AG04449 (cell line): ENCODE data around the gene MYL11.

Source experiments
- CTCF ChIA-PET: fragments of 350-600 bp; formaldehyde crosslinking; extraction: SDS; loops from one replicate; lab custom pipeline; 2021; ENCODE audit warnings: antibody characterized with exemption; lab: Yijun Ruan, JAX
- POLR2A ChIA-PET: fragments of 400-600, 350-600 bp; formaldehyde crosslinking; extraction: SDS; loops from one replicate; lab custom pipeline; 2020; ENCODE audit warnings: antibody characterized with exemption, inconsistent platforms; lab: Yijun Ruan, JAX
- DNase-seq: peaks from one replicate; pipeline ENCODE4 v3.0.0-alpha.2; 2010; ENCODE audit warnings: low read depth, low spot score
- H3K4me3 ChIP-seq: 2 replicates; pipeline ENCODE4 v1.5.1; 2011; ENCODE audit warnings: low read depth, mild to moderate bottlenecking, control low read depth, low read length
- CTCF ChIP-seq: IDR thresholded peaks from one replicate; pipeline ENCODE4 v1.5.1; 2011; ENCODE audit warnings: mild to moderate bottlenecking, moderate library complexity, low read length, control low read depth, inconsistent platforms; ENCODE audit not compliant: insufficient read depth; ENCODE audit errors: missing control alignments

MYL11 gene

GRCh38 chr16:30416047-30416603 is 41.5 kb downstream of the MYL11 start:
- DNase-seq = no peak
- ChIA-PET CTCF (interaction anchor here (5.5 to 11.2 kb wide), 2 partner anchors 8 to 14 kb away, joined by 35 to 94 read pairs; partner anchors contain the start of genes DCTPP1 and ZNF771), POLR2A (interaction anchor here (1.0 to 1.4 kb wide), 2 partner anchors 9 to 10 kb away, joined by 3 to 4 read pairs; no protein-coding TSS in a partner anchor)
- no peak for TF ChIP-seq CTCF
- H3K4me3 ChIP-seq = no peak overlapping the region

DNA sequence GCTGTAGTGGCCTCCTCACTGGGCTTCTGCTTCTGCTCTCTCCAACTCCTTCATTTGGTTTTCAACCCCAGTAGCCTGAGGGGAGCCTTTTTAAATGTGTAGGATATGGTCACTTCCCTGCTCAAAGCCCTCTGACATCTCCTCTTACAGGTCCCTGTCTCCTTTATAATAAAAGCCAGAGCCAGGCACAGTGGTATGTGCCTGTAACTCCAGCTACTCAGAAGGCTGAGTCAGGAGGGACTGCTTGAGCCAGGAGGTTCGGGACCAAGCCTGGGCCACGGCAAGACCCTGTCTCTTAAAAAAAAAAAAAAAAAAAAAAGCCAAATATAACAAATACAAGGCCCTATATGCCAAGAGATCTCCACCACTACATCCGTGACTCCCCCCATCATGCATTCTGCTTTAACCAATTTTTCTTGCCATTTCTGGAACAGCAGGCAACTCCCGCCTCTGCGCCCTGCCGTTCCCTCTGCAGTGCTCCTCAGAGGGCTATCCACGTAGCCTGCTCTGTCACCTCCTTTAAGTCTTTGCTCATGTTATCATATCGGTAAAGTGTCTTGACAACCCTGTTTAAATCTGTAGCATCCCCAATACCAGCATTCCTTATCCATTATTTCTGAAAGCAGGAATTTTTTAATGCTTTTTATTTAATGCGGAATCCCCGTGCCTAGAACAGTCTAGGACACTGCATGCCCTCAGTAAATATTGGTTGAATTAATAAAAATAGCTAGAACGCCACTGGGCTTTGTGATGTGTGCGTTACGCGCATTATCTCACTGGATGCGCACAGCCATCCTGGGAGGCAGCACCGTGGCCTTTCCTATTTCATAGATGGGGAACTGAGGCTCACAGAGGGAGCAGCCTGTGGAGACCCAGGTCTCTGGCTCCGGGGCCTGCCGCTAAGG is 42.3 kb downstream of the MYL11 start:
- H3K4me3 ChIP-seq = peak overlapping the region; percentile 62
- TF ChIP-seq CTCF = no peak
- no peak for DNase-seq
- ChIA-PET POLR2A (interaction anchor here (1.0 to 1.9 kb wide), 5 partner anchors 7 to 118 kb away, joined by 4 to 8 read pairs (median 5); partner anchors contain the start of genes ZNF48 and ZNF771), CTCF (interaction anchor here (0.7 to 11.2 kb wide), 5 partner anchors 9 to 323 kb away, joined by 3 to 94 read pairs (median 6); partner anchors contain the start of genes DCTPP1, ZNF747 and ZNF771)

- DNase-seq = peak; percentile 33
- CTCF ChIA-PET = interaction anchor here (0.6 to 11.2 kb wide), 9 partner anchors 9 to 324 kb away, joined by 3 to 94 read pairs (median 5); partner anchors contain the start of genes DCTPP1, ZNF747 and ZNF771
- TF ChIP-seq CTCF = peak; percentile 23
- H3K4me3 ChIP-seq = peak overlapping the region; percentile 62
- POLR2A ChIA-PET = interaction anchor here (1.0 to 1.9 kb wide), 6 partner anchors 8 to 118 kb away, joined by 4 to 8 read pairs (median 5); partner anchors contain the start of genes DCTPP1, ZNF48 and ZNF771
These were observed 43.1 kb downstream of the MYL11 start for GRCh38 chr16:30417529-30418349.

DNA sequence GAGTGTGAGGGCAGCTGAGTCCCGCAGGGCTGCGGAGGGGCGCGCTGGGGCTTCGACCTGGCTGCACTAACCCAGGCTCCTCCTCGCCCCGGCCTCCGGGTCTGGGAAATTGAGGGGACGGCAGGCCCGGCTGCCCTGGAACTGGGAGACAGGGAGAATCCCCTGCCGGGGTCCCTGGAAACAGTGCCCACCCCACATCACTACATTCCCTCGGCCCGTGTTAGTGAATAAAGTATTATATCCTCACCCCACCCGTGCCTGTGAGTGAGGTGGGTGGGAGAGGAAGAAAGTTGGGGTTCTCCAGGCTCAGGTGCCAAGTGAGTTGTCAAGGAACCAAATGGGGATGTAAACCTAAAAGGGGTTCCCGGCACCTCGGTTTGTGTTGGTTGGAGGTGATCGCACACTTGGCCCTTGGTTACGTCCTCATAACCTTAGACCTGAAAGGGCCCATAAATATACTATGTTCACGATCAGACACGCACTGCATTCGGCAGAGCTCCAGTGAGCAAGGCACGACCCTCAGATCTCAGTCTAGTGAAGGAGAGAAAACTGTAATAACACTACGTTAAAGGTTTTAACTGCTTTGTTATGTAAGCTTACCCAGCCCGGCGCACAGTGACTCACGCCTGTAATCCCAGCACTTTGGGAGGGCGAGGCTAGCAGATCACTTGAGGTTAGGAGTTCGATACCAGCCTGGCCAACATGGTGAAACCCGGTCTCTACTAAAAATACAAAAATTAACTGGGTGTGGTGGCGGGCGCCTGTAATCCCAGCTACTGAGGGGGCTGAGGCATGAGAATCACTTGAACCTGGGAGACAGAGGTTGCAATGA is 44.0 kb downstream of the MYL11 start:
- POLR2A ChIA-PET = interaction anchor here (1.0 to 1.9 kb wide), 6 partner anchors 9 to 117 kb away, joined by 4 to 8 read pairs (median 5); partner anchors contain the start of genes DCTPP1, ZNF48 and ZNF771
- no peak for DNase-seq
- CTCF ChIA-PET = interaction anchor here (0.6 to 11.2 kb wide), 9 partner anchors 8 to 325 kb away, joined by 3 to 94 read pairs (median 5); partner anchors contain the start of genes DCTPP1, ZNF747 and ZNF771
- TF ChIP-seq CTCF = no peak
- peak overlapping the region; percentile 62 for H3K4me3 ChIP-seq

GRCh38 chr16:30421010-30421409 is 46.4 kb downstream of the MYL11 start:
- CTCF ChIA-PET = interaction anchor here (2.7 to 11.2 kb wide), 2 partner anchors 9 to 13 kb away, joined by 14 to 94 read pairs; partner anchors contain the start of genes DCTPP1 and ZNF771
- no peak for DNase-seq
- TF ChIP-seq CTCF = no peak
- no peak overlapping the region for H3K4me3 ChIP-seq
- POLR2A ChIA-PET = interaction anchor here (0.8 kb wide), 1 partner anchor 11 kb away, joined by 5 read pairs; no protein-coding TSS in a partner anchor
